Endothelial cell of umbilical vein (primary cell): ENCODE results near the gene OXTR. TPM values are rescaled to one million over a fixed set of nuclear protein-coding genes. Genes with fewer than 3 reads are reported as not detected.

Source experiments
- BruUV-seq: library from RNA; stranded (reverse); fragments of 400-500 nt; replicated peaks from 2 replicates; lab custom pipeline; 2021; lab: Mats Ljungman, UMichigan
- CTCF ChIA-PET: fragments of 300-600, 350-600 bp; sonication (Branson Sonifier 250); formaldehyde crosslinking; loops from one replicate; lab custom pipeline; 2021; ENCODE audit warnings: antibody characterized with exemption, inconsistent platforms; lab: Charles Lee
- POLR2A ChIA-PET: fragments of 300-600, 350-600 bp; sonication (Branson Sonifier 250); formaldehyde crosslinking; loops from one replicate; lab custom pipeline; 2021; ENCODE audit warnings: antibody characterized with exemption, inconsistent platforms; lab: Charles Lee
- DNase-seq: peaks from one replicate; pipeline ENCODE4 v3.0.0-alpha.2; 2011; ENCODE audit warnings: low read depth, low spot score
- FAIRE-seq: peaks from 2 replicates; lab custom pipeline; 2011; peaks lifted over from hg19 to GRCh38; lab: Jason Lieb, UNC
- H2AFZ ChIP-seq: 2 replicates; pipeline ENCODE4 v1.6.0; 2012; ENCODE audit warnings: low read depth, low read length, control low read depth, inconsistent platforms
- H3K27ac ChIP-seq: 2 replicates; pipeline ENCODE4 v1.5.1; 2011; ENCODE audit warnings: low read depth, mild to moderate bottlenecking, control low read depth, low read length, moderate library complexity; ENCODE audit not compliant: insufficient read depth
- H3K27me3 ChIP-seq, 2 experiments: 2 replicates each; pipeline versions ENCODE4 v1.6.0 to v1.6.1; 2011; ENCODE audit warnings: low read length in 2 of 2, mixed read lengths in 1 of 2; ENCODE audit not compliant: control insufficient read depth in 2 of 2, insufficient read depth in 2 of 2
- H3K36me3 ChIP-seq, 2 experiments: 2 replicates in 1 of 2; 3 replicates in 1 of 2; pipeline ENCODE4 v1.5.1; 2011; ENCODE audit warnings: low read length in 2 of 2, mild to moderate bottlenecking in 1 of 2, moderate library complexity in 1 of 2; ENCODE audit not compliant: control insufficient read depth in 2 of 2, insufficient read depth in 2 of 2; ENCODE audit errors: extremely low read depth in 1 of 2
- H3K4me1 ChIP-seq: 3 replicates; pipeline ENCODE4 v1.5.1; 2011; ENCODE audit warnings: mild to moderate bottlenecking, low read length; ENCODE audit not compliant: control insufficient read depth, insufficient read depth; ENCODE audit errors: extremely low read depth
- H3K4me2 ChIP-seq: 2 replicates; pipeline ENCODE4 v1.6.1; 2011; ENCODE audit warnings: low read length, control low read depth, mixed read lengths; ENCODE audit not compliant: insufficient read depth
- H3K4me3 ChIP-seq, 3 experiments: fragments of 200-600 bp in 1 of 3; sonication (generic), shearing (Covaris generic) in 1 of 3; replicated peaks in 1 of 3; 2 replicates each; pipeline ENCODE4 v1.5.1; 2011 to 2016; ENCODE audit warnings: control low read depth in 3 of 3, low read length in 3 of 3, mild to moderate bottlenecking in 2 of 3, inconsistent platforms in 1 of 3, low read depth in 1 of 3, moderate library complexity in 1 of 3; ENCODE audit not compliant: insufficient read depth in 1 of 3
- H3K79me2 ChIP-seq: 2 replicates; pipeline ENCODE4 v1.6.0; 2012; ENCODE audit warnings: low read length, inconsistent platforms; ENCODE audit not compliant: control insufficient read depth, insufficient read depth
- H3K9ac ChIP-seq: replicated peaks from 2 replicates; pipeline ENCODE3; 2011; ENCODE audit warnings: low read length, control low read depth; ENCODE audit not compliant: insufficient read depth; ENCODE audit errors: extremely low read depth
- H3K9me1 ChIP-seq: replicated peaks from 3 replicates; pipeline ENCODE4 v1.6.0; 2011; ENCODE audit warnings: mild to moderate bottlenecking, low read length; ENCODE audit not compliant: control insufficient read depth, insufficient read depth; ENCODE audit errors: extremely low read depth
- H3K9me3 ChIP-seq: replicated peaks from 2 replicates; pipeline ENCODE4 v1.5.1; 2012; ENCODE audit warnings: low read length, inconsistent platforms; ENCODE audit not compliant: control insufficient read depth, insufficient read depth
- H4K20me1 ChIP-seq: replicated peaks from 2 replicates; pipeline ENCODE3; 2011; ENCODE audit warnings: mild to moderate bottlenecking, low read length; ENCODE audit not compliant: control insufficient read depth, insufficient read depth; ENCODE audit errors: extremely low read depth
- CTCF ChIP-seq, 2 donors: IDR thresholded peaks; 1 replicate in 1 of 2; 2 replicates in 1 of 2; pipeline ENCODE4 v1.5.1; 2011; ENCODE audit warnings: low read length in 2 of 2, mild to moderate bottlenecking in 2 of 2, moderate library complexity in 2 of 2, control low read depth in 1 of 2, inconsistent platforms in 1 of 2, low read depth in 1 of 2; ENCODE audit not compliant: insufficient read depth in 1 of 2; ENCODE audit errors: extremely low read depth in 1 of 2
- EZH2 ChIP-seq: IDR thresholded peaks from 2 replicates; pipeline ENCODE4 v1.6.1; 2012; ENCODE audit warnings: borderline replicate concordance, low read depth, mild to moderate bottlenecking, moderate library complexity, low read length, inconsistent platforms; ENCODE audit not compliant: severe bottlenecking
- FOS ChIP-seq: IDR thresholded peaks from 2 replicates; pipeline ENCODE4 v1.6.1; 2011; ENCODE audit warnings: mild to moderate bottlenecking, low read length, moderate library complexity, borderline replicate concordance; ENCODE audit not compliant: insufficient read depth
- GATA2 ChIP-seq: IDR thresholded peaks from 2 replicates; pipeline ENCODE4 v1.7.0; 2011; ENCODE audit warnings: low read depth, mild to moderate bottlenecking, moderate library complexity, mixed read lengths, low read length; ENCODE audit not compliant: insufficient read length, insufficient read depth
- JUN ChIP-seq: IDR thresholded peaks from 2 replicates; pipeline ENCODE4 v1.6.1; 2011; ENCODE audit warnings: borderline replicate concordance, low read depth; ENCODE audit not compliant: insufficient read length, insufficient read depth
- MAX ChIP-seq: IDR thresholded peaks from 2 replicates; pipeline ENCODE4 v1.6.1; 2011; ENCODE audit not compliant: insufficient read depth, insufficient read length
- MYC ChIP-seq: IDR thresholded peaks from one replicate; pipeline ENCODE4 v1.6.1; 2011; ENCODE audit warnings: mild to moderate bottlenecking, low read depth, low read length
- POLR2A ChIP-seq: IDR thresholded peaks from 2 replicates; pipeline ENCODE4 v1.6.1; 2012; ENCODE audit warnings: low read depth, mild to moderate bottlenecking, control low read depth, low read length
- POLR2AphosphoS5 ChIP-seq: IDR thresholded peaks from 2 replicates; pipeline ENCODE4 v1.6.1; 2012; ENCODE audit warnings: low read depth, mild to moderate bottlenecking, control low read depth, low read length, moderate library complexity; ENCODE audit not compliant: insufficient read depth
- dilution Hi-C: fragments of 300-500 bp; cut with MboI; formaldehyde crosslinking; loops from one replicate; pipeline ENCODE4 v1.15.0; 2019; ENCODE audit warnings: low sequenced_read_pairs; ENCODE audit not compliant: extremely low pct_ligation_motif_present
- intact Hi-C: fragments of 100-400 bp; cut with micrococcal nuclease; formaldehyde crosslinking; loops from one replicate; pipeline ENCODE4 v1.10.0; 2022
- polyA plus RNA-seq, 4 experiments: library from polyadenylated mRNA; depleted of rRNA in 3 of 4; stranded (reverse) in 3 of 4; unstranded in 1 of 4; fragments of >200 nt; gene quantifications; 2 replicates each; pipeline versions ENCODE4 v1.2.1 to v1.2.3, GENCODE V29; 2011 to 2012; ENCODE audit warnings: missing spikeins in 1 of 4
- total RNA-seq: library from RNA; stranded (reverse); gene quantifications from 2 replicates; pipeline ENCODE4 v1.2.3, GENCODE V29; 2021

The OXTR gene
- total and polyA plus RNA-seq, 2 donors (not counting 3 experiments of a cell fraction or from before 2014, with no cell fraction given) = 0.12 to 0.40 TPM

- dilution Hi-C loops (no loop called here), intact Hi-C loops (no loop called here)
- TF ChIP-seq POLR2AphosphoS5 (no peak), POLR2A (no peak), MYC (no peak), FOS (no peak), EZH2 (no peak), JUN (no peak), GATA2 (no peak), CTCF (IDR thresholded peaks at IDR 0.05; ENCODE audit: extremely low read depth in 1 of 2, insufficient read depth in 1 of 2, low read depth in 1 of 2, low read length in 2 of 2) (no peak), MAX (no peak)
- H3K4me1 ChIP-seq = no peaks in the 10 kb centered on the region
- H3K9me1 ChIP-seq = no peaks in the 10 kb centered on the region
- no peaks in the 10 kb centered on the region for H3K36me3 ChIP-seq
- no peak overlapping the region for H3K27ac ChIP-seq
- FAIRE-seq = no peak
- H4K20me1 ChIP-seq = no peaks in the 10 kb centered on the region
- H3K9me3 ChIP-seq = no peaks in the 10 kb centered on the region
- ChIA-PET CTCF (interaction anchor here (3.1 kb wide), 1 partner anchor 16 kb away, joined by 15 read pairs; the partner anchor contains the start of gene OXTR), POLR2A (no interaction called here)
- H3K79me2 ChIP-seq = no peaks in the 10 kb centered on the region
- no peak overlapping the region for H3K4me2 ChIP-seq
- no peak for DNase-seq
- no peak overlapping the region for H3K9ac ChIP-seq
- H3K4me3 ChIP-seq = no peak overlapping the region
- no peak overlapping the region for H2AFZ ChIP-seq
- no peaks in the 10 kb centered on the region for H3K27me3 ChIP-seq
- no TSS peak for BruUV-seq
Measured at GRCh38 chr3:8752832-8753231, 16.6 kb downstream of the OXTR start.
